Naive thymus-derived CD4-positive, alpha-beta T cell (primary cell): ENCODE data around the gene MAP3K4. TPM values are rescaled to one million over a fixed set of nuclear protein-coding genes. Genes with fewer than 3 reads are reported as not detected.

ENCODE experiments used
- ATAC-seq: fragments of 150-1000 bp; cut with Tn5 transposase; 2 replicates; pipeline ENCODE4 v1.10.0; 2021; ENCODE audit warnings: mild to moderate bottlenecking, moderate library complexity
- CTCF ChIA-PET: fragments of 350-600 bp; sonication (Branson Sonifier 250); formaldehyde crosslinking; loops from one replicate; lab custom pipeline; 2021; ENCODE audit warnings: antibody characterized with exemption; lab: Charles Lee
- POLR2A ChIA-PET: fragments of 350-600 bp; sonication (Branson Sonifier 250); formaldehyde crosslinking; loops from one replicate; lab custom pipeline; 2021; ENCODE audit warnings: antibody characterized with exemption, inconsistent platforms; lab: Charles Lee
- DNase-seq, 9 donors: peaks; one replicate each; pipeline versions ENCODE4 v3.0.0 to v3.0.0-alpha.2; 2020 to 2022; ENCODE audit warnings: mixed read lengths in 1 of 9
- H3K27ac ChIP-seq: one replicate; pipeline ENCODE4 v1.7.0; 2013; ENCODE audit warnings: mild to moderate bottlenecking, low read depth, low read length, moderate library complexity
- H3K27me3 ChIP-seq, 2 donors: one replicate each; pipeline ENCODE4 v1.7.0; 2013; ENCODE audit warnings: low read length in 2 of 2, mild to moderate bottlenecking in 2 of 2, moderate library complexity in 2 of 2; ENCODE audit not compliant: control insufficient read depth in 2 of 2, insufficient read depth in 2 of 2
- H3K36me3 ChIP-seq, 3 experiments: 1 replicate in 2 of 3; 2 replicates in 1 of 3; pipeline ENCODE4 v1.7.0; 2013; ENCODE audit warnings: low read length in 3 of 3, mild to moderate bottlenecking in 3 of 3, moderate library complexity in 1 of 3; ENCODE audit not compliant: insufficient read depth in 3 of 3, control insufficient read depth in 2 of 3
- H3K4me1 ChIP-seq, 2 donors: one replicate each; pipeline ENCODE4 v1.7.0; 2013; ENCODE audit warnings: low read length in 2 of 2, mild to moderate bottlenecking in 2 of 2, moderate library complexity in 1 of 2; ENCODE audit not compliant: control insufficient read depth in 2 of 2, insufficient read depth in 2 of 2
- H3K4me3 ChIP-seq: 2 replicates; pipeline ENCODE4 v1.7.0; 2013; ENCODE audit warnings: mild to moderate bottlenecking, low read length
- H3K9me3 ChIP-seq, 3 experiments: 1 replicate in 2 of 3; 2 replicates in 1 of 3; pipeline ENCODE4 v1.7.0; 2013; ENCODE audit warnings: low read length in 3 of 3; ENCODE audit not compliant: control insufficient read depth in 2 of 3
- H3K27ac Mint-ChIP-seq, 9 donors: one replicate each; pipeline ENCODE4 v1.8.0; 2020 to 2022; ENCODE audit warnings: mixed read lengths in 9 of 9, mild to moderate bottlenecking in 8 of 9, moderate library complexity in 5 of 9, inconsistent platforms in 2 of 9
- H3K27me3 Mint-ChIP-seq, 5 donors: one replicate each; pipeline ENCODE4 v1.8.0; 2021 to 2022; ENCODE audit warnings: mixed read lengths in 5 of 5, mild to moderate bottlenecking in 1 of 5
- H3K36me3 Mint-ChIP-seq, 5 donors: one replicate each; pipeline ENCODE4 v1.8.0; 2020 to 2022; ENCODE audit warnings: mixed read lengths in 5 of 5, mild to moderate bottlenecking in 3 of 5, inconsistent platforms in 1 of 5
- H3K4me1 Mint-ChIP-seq, 7 donors: one replicate each; pipeline ENCODE4 v1.8.0; 2020 to 2022; ENCODE audit warnings: mixed read lengths in 7 of 7, mild to moderate bottlenecking in 3 of 7, inconsistent platforms in 1 of 7
- H3K4me3 Mint-ChIP-seq, 10 donors: one replicate each; pipeline ENCODE4 v1.8.0; 2020 to 2022; ENCODE audit warnings: mild to moderate bottlenecking in 10 of 10, mixed read lengths in 10 of 10, moderate library complexity in 6 of 10, inconsistent platforms in 2 of 10
- H3K9me3 Mint-ChIP-seq, 11 donors: one replicate each; pipeline ENCODE4 v1.8.0; 2020 to 2022; ENCODE audit warnings: mixed read lengths in 11 of 11, mild to moderate bottlenecking in 4 of 11, inconsistent platforms in 1 of 11, moderate library complexity in 1 of 11
- intact Hi-C, 2 donors: fragments of 100-400 bp; cut with micrococcal nuclease; formaldehyde crosslinking; loops; one replicate each; pipeline ENCODE4 v1.15.1; 2023
- polyA plus RNA-seq, 2 donors: library from polyadenylated mRNA; unstranded; fragments of 300-500 nt; fragmentation: Illumina TruSeq; gene quantifications; one replicate each; pipeline ENCODE4 v1.2.3, GENCODE V29; 2021
- total RNA-seq, 6 experiments: library from RNA in 5 of 6; stranded (reverse) in 5 of 6; gene quantifications; 1 replicate in 5 of 6; 2 replicates in 1 of 6; pipeline ENCODE4 v1.2.3 and lab custom pipeline; 2021 to 2026

MAP3K4 gene
- total and polyA plus RNA-seq, 7 experiments from 2014 or later: 4.5 to 81.2 (median 55.4) TPM

GRCh38 chr6:161162722-161163121 lies 171.2 kb downstream of the MAP3K4 start:
- H3K27ac ChIP-seq: no peak overlapping the region
- no peaks in the 10 kb centered on the region for H3K27me3 ChIP-seq
- Mint-ChIP-seq H3K27me3 (no peaks in the 10 kb centered on the region), H3K9me3 (peaks cover 0 to 7% (median 3%) of the 10 kb centered on the region in 11 donors), H3K4me1 (no peaks in the 10 kb centered on the region), H3K27ac (no peak overlapping the region), H3K36me3 (peaks cover 9 to 48% (median 13%) of the 10 kb centered on the region in 5 donors), H3K4me3 (peak overlapping the region in 1 of 10 donors; percentile 8)
- ChIA-PET CTCF (interaction anchor here (0.7 kb wide), 1 partner anchor 34 kb away, joined by 3 read pairs; no protein-coding TSS in a partner anchor), POLR2A (no interaction called here)
- no peak for ATAC-seq
- no peaks in the 10 kb centered on the region for H3K4me1 ChIP-seq
- H3K9me3 ChIP-seq: no peaks in the 10 kb centered on the region
- DNase-seq: no peak
- intact Hi-C loops: no loop called here
- H3K4me3 ChIP-seq: no peak overlapping the region
- H3K36me3 ChIP-seq: peaks cover 0 to 10% (median 0%) of the 10 kb centered on the region in 3 experiments

- H3K27me3 Mint-ChIP-seq: no peaks in the 10 kb centered on the region
- intact Hi-C loops: no loop called here
- POLR2A ChIA-PET: no interaction called here
- Histone ChIP-seq H3K4me1 (no peaks in the 10 kb centered on the region), H3K36me3 (peaks cover 0 to 10% (median 0%) of the 10 kb centered on the region in 3 experiments), H3K4me3 (no peak overlapping the region), H3K9me3 (no peaks in the 10 kb centered on the region), H3K27me3 (no peaks in the 10 kb centered on the region), H3K27ac (no peak overlapping the region)
- no peaks in the 10 kb centered on the region for H3K4me1 Mint-ChIP-seq
- peaks cover 0 to 1% (median 0%) of the 10 kb centered on the region in 11 donors for H3K9me3 Mint-ChIP-seq
- CTCF ChIA-PET: no interaction called here
- peaks cover 4 to 42% (median 9%) of the 10 kb centered on the region in 5 donors for H3K36me3 Mint-ChIP-seq
- H3K4me3 Mint-ChIP-seq: no peak overlapping the region
- no peak for DNase-seq
- no peak for ATAC-seq
- no peak overlapping the region for H3K27ac Mint-ChIP-seq
Observed at GRCh38 chr6:161163466-161164181, 172.1 kb downstream of the MAP3K4 start.

GRCh38 chr6:161164182-161164625 lies 172.6 kb downstream of the MAP3K4 start:
- Histone ChIP-seq H3K36me3 (peaks cover 0 to 10% (median 0%) of the 10 kb centered on the region in 3 experiments), H3K27ac (no peak overlapping the region), H3K9me3 (no peaks in the 10 kb centered on the region), H3K4me3 (no peak overlapping the region), H3K4me1 (no peaks in the 10 kb centered on the region), H3K27me3 (no peaks in the 10 kb centered on the region)
- H3K4me3 Mint-ChIP-seq: no peak overlapping the region
- H3K4me1 Mint-ChIP-seq: peaks cover 0 to 5% (median 0%) of the 10 kb centered on the region in 7 donors
- ATAC-seq (no peak), DNase-seq (no peak)
- no peak overlapping the region for H3K27ac Mint-ChIP-seq
- no peaks in the 10 kb centered on the region for H3K27me3 Mint-ChIP-seq
- H3K9me3 Mint-ChIP-seq: peaks cover 0 to 1% (median 0%) of the 10 kb centered on the region in 11 donors
- CTCF ChIA-PET: no interaction called here
- intact Hi-C loops: no loop called here
- H3K36me3 Mint-ChIP-seq: peaks cover 4 to 42% (median 9%) of the 10 kb centered on the region in 5 donors
- POLR2A ChIA-PET: no interaction called here

DNA sequence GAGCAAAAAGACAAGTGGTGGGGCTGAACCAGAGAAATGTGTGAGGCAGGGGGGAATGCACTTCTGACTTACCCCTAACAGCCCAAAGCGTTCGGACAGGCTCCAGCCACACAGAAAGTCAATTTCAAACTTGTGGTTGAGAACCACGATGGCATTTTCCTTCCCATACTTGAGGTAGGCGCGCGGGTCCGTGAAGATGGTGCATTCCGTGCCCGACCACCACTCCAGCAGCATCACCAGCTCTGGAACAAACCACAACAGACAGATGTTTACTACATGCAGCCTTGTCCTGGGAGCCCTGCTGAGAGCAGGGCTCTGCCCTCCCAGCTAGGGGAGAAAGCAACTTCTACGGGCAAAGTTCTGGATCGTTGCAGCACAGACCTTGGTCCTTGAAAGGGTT lies 174.6 kb downstream of the MAP3K4 start:
- no peak for ATAC-seq
- H3K9me3 ChIP-seq: no peaks in the 10 kb centered on the region
- peaks cover 0 to 10% (median 0%) of the 10 kb centered on the region in 3 experiments for H3K36me3 ChIP-seq
- ChIA-PET POLR2A (no interaction called here), CTCF (no interaction called here)
- peaks cover 0 to 40% (median 10%) of the 10 kb centered on the region in 5 donors for H3K36me3 Mint-ChIP-seq
- no peak overlapping the region for H3K4me3 Mint-ChIP-seq
- no peaks in the 10 kb centered on the region for H3K27me3 Mint-ChIP-seq
- intact Hi-C loops: no loop called here
- no peaks in the 10 kb centered on the region for H3K9me3 Mint-ChIP-seq
- H3K4me3 ChIP-seq: no peak overlapping the region
- H3K27ac ChIP-seq: no peak overlapping the region
- DNase-seq: no peak
- H3K4me1 ChIP-seq: no peaks in the 10 kb centered on the region
- H3K4me1 Mint-ChIP-seq: peaks cover 0 to 7% (median 0%) of the 10 kb centered on the region in 7 donors
- no peaks in the 10 kb centered on the region for H3K27me3 ChIP-seq
- H3K27ac Mint-ChIP-seq: peak overlapping the region in 1 of 9 donors; percentile 2

DNA sequence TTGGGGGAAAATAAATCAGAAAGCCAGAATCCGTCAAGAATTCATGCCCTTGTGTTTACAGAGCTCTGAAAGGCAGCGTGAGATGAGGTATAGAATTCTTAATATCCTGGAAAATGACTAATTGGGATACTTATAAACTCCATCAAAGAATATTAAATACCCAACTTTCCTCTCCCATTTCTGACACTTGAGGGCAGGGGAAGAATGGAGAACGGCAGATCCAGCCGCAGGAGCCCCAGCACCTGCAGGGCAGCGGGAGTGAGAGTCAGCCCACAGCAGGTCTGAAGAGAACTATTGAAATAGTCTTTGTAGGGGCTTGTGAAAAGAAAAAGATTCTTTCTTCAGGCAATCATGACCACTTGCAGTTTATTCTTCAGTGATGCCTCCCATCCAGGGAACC lies 175.1 kb downstream of the MAP3K4 start:
- peaks cover 0 to 37% (median 10%) of the 10 kb centered on the region in 5 donors for H3K36me3 Mint-ChIP-seq
- H3K9me3 ChIP-seq: no peaks in the 10 kb centered on the region
- H3K27ac ChIP-seq: no peak overlapping the region
- no peak overlapping the region for H3K4me3 Mint-ChIP-seq
- H3K4me1 Mint-ChIP-seq: peaks cover 0 to 7% (median 0%) of the 10 kb centered on the region in 7 donors
- no peaks in the 10 kb centered on the region for H3K27me3 Mint-ChIP-seq
- peaks cover 0 to under 1% (median 0%) of the 10 kb centered on the region in 11 donors for H3K9me3 Mint-ChIP-seq
- ChIA-PET CTCF (no interaction called here), POLR2A (no interaction called here)
- DNase-seq (no peak), ATAC-seq (no peak)
- no peak overlapping the region for H3K27ac Mint-ChIP-seq
- H3K4me1 ChIP-seq: no peaks in the 10 kb centered on the region
- intact Hi-C loops: no loop called here
- no peak overlapping the region for H3K4me3 ChIP-seq
- H3K36me3 ChIP-seq: peaks cover 0 to 7% (median 0%) of the 10 kb centered on the region in 3 experiments
- no peaks in the 10 kb centered on the region for H3K27me3 ChIP-seq
